SHP77 treated with DMSO at 0.1 percent for 48 hours (cell line): ENCODE results near the gene ACOT7.
"Not testable (repeated sequence)": the region's sequence is repeated elsewhere in the genome, so short reads cannot be mapped to it uniquely, and the experiment has no call there.

Source experiments
- DNase-seq: peaks from one replicate; lab custom pipeline; 2025; lab: John Stamatoyannopoulos, UW

Gene ACOT7

GRCh38 chr1:6235296-6235677, 158.3 kb downstream of the ACOT7 start:
- no peak for DNase-seq

- no peak for DNase-seq
Observed at GRCh38 chr1:6234502-6235295, 158.9 kb downstream of the ACOT7 start.

GRCh38 chr1:6233376-6233775, 160.2 kb downstream of the ACOT7 start:
- no peak for DNase-seq

GRCh38 chr1:6225651-6226050, 167.9 kb downstream of the ACOT7 start:
- DNase-seq, result no peak

GRCh38 chr1:6224718-6225117, 168.8 kb downstream of the ACOT7 start:
- DNase-seq, result no peak

- no peak for DNase-seq
Observed at GRCh38 chr1:6223617-6224016, 169.9 kb downstream of the ACOT7 start.

GRCh38 chr1:6222636-6223035, 170.9 kb downstream of the ACOT7 start:
- DNase-seq, result no peak

- no peak for DNase-seq
Observed at GRCh38 chr1:6221210-6221784, 172.3 kb downstream of the ACOT7 start.

GRCh38 chr1:6220236-6220635, 173.3 kb downstream of the ACOT7 start:
- DNase-seq, result no peak

- not testable (repeated sequence) for DNase-seq
Observed at GRCh38 chr1:6219641-6220040, 173.9 kb downstream of the ACOT7 start.

GRCh38 chr1:6218375-6219164, 175.0 kb downstream of the ACOT7 start:
- no peak for DNase-seq
